Endothelial cell of umbilical vein (primary cell): ENCODE results near the gene MAP2K7. TPM values are rescaled to one million over a fixed set of nuclear protein-coding genes. Genes with fewer than 3 reads are reported as not detected.

ENCODE experiments used
- BruUV-seq: library from RNA; stranded (reverse); fragments of 400-500 nt; replicated peaks from 2 replicates; lab custom pipeline; 2021; lab: Mats Ljungman, UMichigan
- CTCF ChIA-PET: fragments of 300-600, 350-600 bp; sonication (Branson Sonifier 250); formaldehyde crosslinking; loops from one replicate; lab custom pipeline; 2021; ENCODE audit warnings: antibody characterized with exemption, inconsistent platforms; lab: Charles Lee
- POLR2A ChIA-PET: fragments of 300-600, 350-600 bp; sonication (Branson Sonifier 250); formaldehyde crosslinking; loops from one replicate; lab custom pipeline; 2021; ENCODE audit warnings: antibody characterized with exemption, inconsistent platforms; lab: Charles Lee
- DNase-seq: peaks from one replicate; pipeline ENCODE4 v3.0.0-alpha.2; 2011; ENCODE audit warnings: low read depth, low spot score
- FAIRE-seq: peaks from 2 replicates; lab custom pipeline; 2011; peaks lifted over from hg19 to GRCh38; lab: Jason Lieb, UNC
- H2AFZ ChIP-seq: 2 replicates; pipeline ENCODE4 v1.6.0; 2012; ENCODE audit warnings: low read depth, low read length, control low read depth, inconsistent platforms
- H3K27ac ChIP-seq: 2 replicates; pipeline ENCODE4 v1.5.1; 2011; ENCODE audit warnings: low read depth, mild to moderate bottlenecking, control low read depth, low read length, moderate library complexity; ENCODE audit not compliant: insufficient read depth
- H3K27me3 ChIP-seq, 2 experiments: 2 replicates each; pipeline versions ENCODE4 v1.6.0 to v1.6.1; 2011; ENCODE audit warnings: low read length in 2 of 2, mixed read lengths in 1 of 2; ENCODE audit not compliant: control insufficient read depth in 2 of 2, insufficient read depth in 2 of 2
- H3K36me3 ChIP-seq, 2 experiments: 2 replicates in 1 of 2; 3 replicates in 1 of 2; pipeline ENCODE4 v1.5.1; 2011; ENCODE audit warnings: low read length in 2 of 2, mild to moderate bottlenecking in 1 of 2, moderate library complexity in 1 of 2; ENCODE audit not compliant: control insufficient read depth in 2 of 2, insufficient read depth in 2 of 2; ENCODE audit errors: extremely low read depth in 1 of 2
- H3K4me1 ChIP-seq: 3 replicates; pipeline ENCODE4 v1.5.1; 2011; ENCODE audit warnings: mild to moderate bottlenecking, low read length; ENCODE audit not compliant: control insufficient read depth, insufficient read depth; ENCODE audit errors: extremely low read depth
- H3K4me2 ChIP-seq: 2 replicates; pipeline ENCODE4 v1.6.1; 2011; ENCODE audit warnings: low read length, control low read depth, mixed read lengths; ENCODE audit not compliant: insufficient read depth
- H3K4me3 ChIP-seq, 3 experiments: fragments of 200-600 bp in 1 of 3; sonication (generic), shearing (Covaris generic) in 1 of 3; replicated peaks in 1 of 3; 2 replicates each; pipeline ENCODE4 v1.5.1; 2011 to 2016; ENCODE audit warnings: control low read depth in 3 of 3, low read length in 3 of 3, mild to moderate bottlenecking in 2 of 3, inconsistent platforms in 1 of 3, low read depth in 1 of 3, moderate library complexity in 1 of 3; ENCODE audit not compliant: insufficient read depth in 1 of 3
- H3K79me2 ChIP-seq: 2 replicates; pipeline ENCODE4 v1.6.0; 2012; ENCODE audit warnings: low read length, inconsistent platforms; ENCODE audit not compliant: control insufficient read depth, insufficient read depth
- H3K9ac ChIP-seq: replicated peaks from 2 replicates; pipeline ENCODE3; 2011; ENCODE audit warnings: low read length, control low read depth; ENCODE audit not compliant: insufficient read depth; ENCODE audit errors: extremely low read depth
- H3K9me1 ChIP-seq: replicated peaks from 3 replicates; pipeline ENCODE4 v1.6.0; 2011; ENCODE audit warnings: mild to moderate bottlenecking, low read length; ENCODE audit not compliant: control insufficient read depth, insufficient read depth; ENCODE audit errors: extremely low read depth
- H3K9me3 ChIP-seq: replicated peaks from 2 replicates; pipeline ENCODE4 v1.5.1; 2012; ENCODE audit warnings: low read length, inconsistent platforms; ENCODE audit not compliant: control insufficient read depth, insufficient read depth
- H4K20me1 ChIP-seq: replicated peaks from 2 replicates; pipeline ENCODE3; 2011; ENCODE audit warnings: mild to moderate bottlenecking, low read length; ENCODE audit not compliant: control insufficient read depth, insufficient read depth; ENCODE audit errors: extremely low read depth
- EZH2 ChIP-seq: IDR thresholded peaks from 2 replicates; pipeline ENCODE4 v1.6.1; 2012; ENCODE audit warnings: borderline replicate concordance, low read depth, mild to moderate bottlenecking, moderate library complexity, low read length, inconsistent platforms; ENCODE audit not compliant: severe bottlenecking
- FOS ChIP-seq: IDR thresholded peaks from 2 replicates; pipeline ENCODE4 v1.6.1; 2011; ENCODE audit warnings: mild to moderate bottlenecking, low read length, moderate library complexity, borderline replicate concordance; ENCODE audit not compliant: insufficient read depth
- GATA2 ChIP-seq: IDR thresholded peaks from 2 replicates; pipeline ENCODE4 v1.7.0; 2011; ENCODE audit warnings: low read depth, mild to moderate bottlenecking, moderate library complexity, mixed read lengths, low read length; ENCODE audit not compliant: insufficient read length, insufficient read depth
- JUN ChIP-seq: IDR thresholded peaks from 2 replicates; pipeline ENCODE4 v1.6.1; 2011; ENCODE audit warnings: borderline replicate concordance, low read depth; ENCODE audit not compliant: insufficient read length, insufficient read depth
- MYC ChIP-seq: IDR thresholded peaks from one replicate; pipeline ENCODE4 v1.6.1; 2011; ENCODE audit warnings: mild to moderate bottlenecking, low read depth, low read length
- POLR2A ChIP-seq: IDR thresholded peaks from 2 replicates; pipeline ENCODE4 v1.6.1; 2012; ENCODE audit warnings: low read depth, mild to moderate bottlenecking, control low read depth, low read length
- POLR2AphosphoS5 ChIP-seq: IDR thresholded peaks from 2 replicates; pipeline ENCODE4 v1.6.1; 2012; ENCODE audit warnings: low read depth, mild to moderate bottlenecking, control low read depth, low read length, moderate library complexity; ENCODE audit not compliant: insufficient read depth
- dilution Hi-C: fragments of 300-500 bp; cut with MboI; formaldehyde crosslinking; loops from one replicate; pipeline ENCODE4 v1.15.0; 2019; ENCODE audit warnings: low sequenced_read_pairs; ENCODE audit not compliant: extremely low pct_ligation_motif_present
- intact Hi-C: fragments of 100-400 bp; cut with micrococcal nuclease; formaldehyde crosslinking; loops from one replicate; pipeline ENCODE4 v1.10.0; 2022
- polyA plus RNA-seq, 4 experiments: library from polyadenylated mRNA; depleted of rRNA in 3 of 4; stranded (reverse) in 3 of 4; unstranded in 1 of 4; fragments of >200 nt; gene quantifications; 2 replicates each; pipeline versions ENCODE4 v1.2.1 to v1.2.3, GENCODE V29; 2011 to 2012; ENCODE audit warnings: missing spikeins in 1 of 4
- total RNA-seq: library from RNA; stranded (reverse); gene quantifications from 2 replicates; pipeline ENCODE4 v1.2.3, GENCODE V29; 2021
- TF ChIP-seq, protein P1 (sequence below): IDR thresholded peaks from 2 replicates; pipeline ENCODE4 v1.6.1; 2011; ENCODE audit not compliant: insufficient read depth, insufficient read length
- TF ChIP-seq, protein P2 (sequence below), 2 donors: IDR thresholded peaks; 1 replicate in 1 of 2; 2 replicates in 1 of 2; pipeline ENCODE4 v1.5.1; 2011; ENCODE audit warnings: low read length in 2 of 2, mild to moderate bottlenecking in 2 of 2, moderate library complexity in 2 of 2, control low read depth in 1 of 2, inconsistent platforms in 1 of 2, low read depth in 1 of 2; ENCODE audit not compliant: insufficient read depth in 1 of 2; ENCODE audit errors: extremely low read depth in 1 of 2

Gene MAP2K7
- total and polyA plus RNA-seq, 2 donors (not counting 3 experiments of a cell fraction or from before 2014, with no cell fraction given): 13.8 to 36.0 TPM

DNA sequence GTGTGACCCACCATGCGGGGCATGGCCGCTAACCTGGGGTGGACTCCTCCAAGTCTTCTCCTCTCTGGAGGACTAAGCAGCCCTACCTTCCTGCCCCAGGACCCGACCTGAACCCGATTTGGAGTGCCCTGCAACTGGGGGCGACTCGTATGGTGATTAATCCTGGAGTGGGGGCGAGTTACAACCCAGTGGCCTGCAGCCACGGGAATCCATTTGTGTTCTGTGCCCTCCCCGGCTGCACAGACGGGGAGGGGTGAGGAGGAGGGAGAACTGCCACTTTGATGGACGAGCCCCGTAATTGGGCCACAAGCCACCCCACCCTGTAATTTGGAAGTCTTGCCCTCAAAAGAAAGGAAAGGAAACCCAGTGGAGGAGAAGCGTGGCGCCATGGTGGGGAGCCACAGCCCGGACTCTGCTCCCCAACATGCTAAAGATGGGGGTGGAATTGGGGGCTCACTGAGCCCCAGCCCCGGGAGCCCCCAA is 47.5 kb upstream of the MAP2K7 start:
- H3K4me1 ChIP-seq: no peaks in the 10 kb centered on the region
- no peaks in the 10 kb centered on the region for H3K79me2 ChIP-seq
- no peak overlapping the region for H3K9ac ChIP-seq
- no peak for FAIRE-seq
- no peaks in the 10 kb centered on the region for H3K27me3 ChIP-seq
- no peak overlapping the region for H2AFZ ChIP-seq
- dilution Hi-C loops: no loop called here
- no peak overlapping the region for H3K4me2 ChIP-seq
- H3K9me1 ChIP-seq: no peaks in the 10 kb centered on the region
- no peak overlapping the region for H3K4me3 ChIP-seq
- no peaks in the 10 kb centered on the region for H4K20me1 ChIP-seq
- no peaks in the 10 kb centered on the region for H3K9me3 ChIP-seq
- ChIA-PET CTCF (interaction anchor here (0.8 kb wide), 1 partner anchor 13 kb away, joined by 3 read pairs; no protein-coding TSS in a partner anchor), POLR2A (no interaction called here)
- H3K36me3 ChIP-seq: no peaks in the 10 kb centered on the region
- TF ChIP-seq, protein P1, sequence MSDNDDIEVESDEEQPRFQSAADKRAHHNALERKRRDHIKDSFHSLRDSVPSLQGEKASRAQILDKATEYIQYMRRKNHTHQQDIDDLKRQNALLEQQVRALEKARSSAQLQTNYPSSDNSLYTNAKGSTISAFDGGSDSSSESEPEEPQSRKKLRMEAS: no peak
- TF ChIP-seq JUN: no peak
- TF ChIP-seq, protein P2, sequence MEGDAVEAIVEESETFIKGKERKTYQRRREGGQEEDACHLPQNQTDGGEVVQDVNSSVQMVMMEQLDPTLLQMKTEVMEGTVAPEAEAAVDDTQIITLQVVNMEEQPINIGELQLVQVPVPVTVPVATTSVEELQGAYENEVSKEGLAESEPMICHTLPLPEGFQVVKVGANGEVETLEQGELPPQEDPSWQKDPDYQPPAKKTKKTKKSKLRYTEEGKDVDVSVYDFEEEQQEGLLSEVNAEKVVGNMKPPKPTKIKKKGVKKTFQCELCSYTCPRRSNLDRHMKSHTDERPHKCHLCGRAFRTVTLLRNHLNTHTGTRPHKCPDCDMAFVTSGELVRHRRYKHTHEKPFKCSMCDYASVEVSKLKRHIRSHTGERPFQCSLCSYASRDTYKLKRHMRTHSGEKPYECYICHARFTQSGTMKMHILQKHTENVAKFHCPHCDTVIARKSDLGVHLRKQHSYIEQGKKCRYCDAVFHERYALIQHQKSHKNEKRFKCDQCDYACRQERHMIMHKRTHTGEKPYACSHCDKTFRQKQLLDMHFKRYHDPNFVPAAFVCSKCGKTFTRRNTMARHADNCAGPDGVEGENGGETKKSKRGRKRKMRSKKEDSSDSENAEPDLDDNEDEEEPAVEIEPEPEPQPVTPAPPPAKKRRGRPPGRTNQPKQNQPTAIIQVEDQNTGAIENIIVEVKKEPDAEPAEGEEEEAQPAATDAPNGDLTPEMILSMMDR (IDR thresholded peaks at IDR 0.05; ENCODE audit: extremely low read depth in 1 of 2, insufficient read depth in 1 of 2, low read depth in 1 of 2, low read length in 2 of 2): no peak
- no peak for TF ChIP-seq EZH2
- TF ChIP-seq FOS: no peak
- no peak for TF ChIP-seq GATA2
- no peak for TF ChIP-seq POLR2A
- TF ChIP-seq POLR2AphosphoS5: no peak
- no peak for TF ChIP-seq MYC
- no peak overlapping the region for H3K27ac ChIP-seq
- DNase-seq: no peak
- no TSS peak for BruUV-seq
- intact Hi-C loops: no loop called here
